IPS-18a (cell line): ENCODE results near the gene CLDN22.

Source experiments
- H3K27ac ChIP-seq: one replicate; pipeline ENCODE4 v1.5.1; 2013; ENCODE audit warnings: low read length
- H3K27me3 ChIP-seq: one replicate; pipeline ENCODE4 v1.6.1; 2013; ENCODE audit warnings: mild to moderate bottlenecking, low read length; ENCODE audit not compliant: control insufficient read depth, insufficient read depth
- H3K36me3 ChIP-seq: one replicate; pipeline ENCODE4 v1.6.1; 2013; ENCODE audit warnings: low read depth, low read length; ENCODE audit not compliant: control insufficient read depth
- H3K4me1 ChIP-seq: one replicate; pipeline ENCODE4 v1.6.1; 2013; ENCODE audit warnings: low read depth, low read length; ENCODE audit not compliant: control insufficient read depth
- H3K4me3 ChIP-seq: one replicate; pipeline ENCODE4 v1.5.1; 2013; ENCODE audit warnings: low read length
- H3K9ac ChIP-seq: one replicate; pipeline ENCODE4 v1.6.1; 2013; ENCODE audit warnings: mild to moderate bottlenecking, low read length, moderate library complexity
- H3K9me3 ChIP-seq: one replicate; pipeline ENCODE4 v1.6.1; 2013; ENCODE audit warnings: low read depth, low read length; ENCODE audit not compliant: control insufficient read depth

CLDN22 gene

DNA sequence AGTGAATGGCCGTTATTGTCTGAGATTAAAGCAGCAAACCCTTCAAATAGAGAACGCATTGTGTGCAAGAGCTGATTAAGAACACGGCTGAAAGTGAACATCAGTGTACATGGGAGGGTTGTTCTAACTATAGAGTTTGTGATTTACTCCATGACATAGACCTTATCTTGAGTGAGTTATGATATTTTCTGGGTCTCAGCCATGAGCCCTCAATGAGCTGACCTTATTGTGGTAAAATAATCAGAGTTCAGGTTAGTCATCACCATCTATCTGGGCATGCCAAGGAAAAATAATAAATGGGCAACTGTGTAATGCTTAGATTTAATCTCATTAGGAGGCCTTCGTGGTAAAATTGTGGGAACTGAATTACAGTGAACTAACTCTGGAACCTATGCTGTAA, 35.3 kb upstream of the CLDN22 start:
- no peaks in the 10 kb centered on the region for H3K9me3 ChIP-seq
- no peaks in the 10 kb centered on the region for H3K36me3 ChIP-seq
- H3K27ac ChIP-seq: no peak overlapping the region
- H3K27me3 ChIP-seq: no peaks in the 10 kb centered on the region
- H3K4me1 ChIP-seq: no peaks in the 10 kb centered on the region
- no peak overlapping the region for H3K4me3 ChIP-seq
- no peak overlapping the region for H3K9ac ChIP-seq

DNA sequence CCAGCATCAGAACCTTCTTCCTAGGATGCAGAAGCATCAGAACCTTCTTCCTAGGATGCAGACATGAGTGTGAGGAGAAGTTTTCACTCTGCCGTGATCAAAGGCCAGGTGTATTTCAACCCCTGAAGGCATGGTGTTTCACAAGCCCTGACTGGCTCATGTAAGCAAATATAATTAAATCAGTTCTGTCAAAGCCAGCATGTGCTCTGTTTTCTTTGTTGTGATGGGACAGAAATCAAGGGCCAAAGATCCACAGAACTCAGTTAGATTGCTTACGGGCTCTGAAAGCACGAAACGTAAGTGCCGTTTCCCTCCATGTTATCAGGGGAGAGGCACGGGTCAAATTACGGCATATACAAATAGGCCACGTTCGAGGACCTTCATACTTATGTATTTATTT, 34.1 kb upstream of the CLDN22 start:
- Histone ChIP-seq H3K4me1 (no peaks in the 10 kb centered on the region), H3K27ac (no peak overlapping the region), H3K36me3 (no peaks in the 10 kb centered on the region), H3K27me3 (no peaks in the 10 kb centered on the region), H3K4me3 (no peak overlapping the region), H3K9me3 (no peaks in the 10 kb centered on the region), H3K9ac (no peak overlapping the region)

DNA sequence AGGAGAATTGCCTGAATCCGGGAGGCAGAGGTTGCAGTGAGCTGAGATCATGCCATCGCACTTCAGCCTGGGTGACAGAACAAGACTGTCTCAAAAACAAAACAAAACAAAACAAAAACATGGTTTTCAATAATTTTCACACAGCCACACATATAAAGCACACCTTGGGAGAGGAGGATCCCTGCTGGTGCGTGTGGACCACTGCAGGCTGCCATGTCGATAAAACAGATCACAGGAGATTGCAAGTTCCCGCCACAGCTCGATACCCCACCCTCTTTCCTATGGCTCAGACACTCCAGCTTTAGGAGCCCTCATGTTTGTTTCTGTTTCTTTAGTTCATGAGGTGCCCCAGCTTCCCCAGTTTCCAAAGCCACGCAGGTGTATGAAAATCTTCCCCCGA, 33.5 kb upstream of the CLDN22 start:
- no peak overlapping the region for H3K27ac ChIP-seq
- no peaks in the 10 kb centered on the region for H3K4me1 ChIP-seq
- H3K36me3 ChIP-seq: no peaks in the 10 kb centered on the region
- H3K9ac ChIP-seq: no peak overlapping the region
- H3K27me3 ChIP-seq: no peaks in the 10 kb centered on the region
- H3K9me3 ChIP-seq: no peaks in the 10 kb centered on the region
- H3K4me3 ChIP-seq: no peak overlapping the region

DNA sequence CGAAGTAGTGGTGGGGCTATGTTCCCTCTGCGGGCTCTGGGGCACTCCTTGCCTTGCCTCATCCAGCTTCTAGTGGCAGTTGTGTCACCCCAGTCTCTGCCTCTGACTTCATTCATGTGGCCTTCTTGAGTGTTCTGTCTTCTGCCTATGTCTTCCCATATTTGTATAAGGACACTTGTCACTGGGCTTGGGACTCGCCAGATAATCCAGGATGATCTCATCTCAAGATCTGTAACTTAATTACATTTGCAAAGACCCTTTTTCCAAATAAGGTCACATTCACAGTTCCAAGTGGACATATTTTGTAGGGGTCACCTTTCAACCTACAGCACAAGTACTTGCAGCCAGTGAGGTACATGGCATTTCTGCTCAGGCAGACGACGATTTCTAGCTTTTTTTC, 32.5 kb upstream of the CLDN22 start:
- Histone ChIP-seq H3K9me3 (no peaks in the 10 kb centered on the region), H3K9ac (no peak overlapping the region), H3K4me3 (no peak overlapping the region), H3K4me1 (no peaks in the 10 kb centered on the region), H3K36me3 (no peaks in the 10 kb centered on the region), H3K27me3 (no peaks in the 10 kb centered on the region), H3K27ac (no peak overlapping the region)

DNA sequence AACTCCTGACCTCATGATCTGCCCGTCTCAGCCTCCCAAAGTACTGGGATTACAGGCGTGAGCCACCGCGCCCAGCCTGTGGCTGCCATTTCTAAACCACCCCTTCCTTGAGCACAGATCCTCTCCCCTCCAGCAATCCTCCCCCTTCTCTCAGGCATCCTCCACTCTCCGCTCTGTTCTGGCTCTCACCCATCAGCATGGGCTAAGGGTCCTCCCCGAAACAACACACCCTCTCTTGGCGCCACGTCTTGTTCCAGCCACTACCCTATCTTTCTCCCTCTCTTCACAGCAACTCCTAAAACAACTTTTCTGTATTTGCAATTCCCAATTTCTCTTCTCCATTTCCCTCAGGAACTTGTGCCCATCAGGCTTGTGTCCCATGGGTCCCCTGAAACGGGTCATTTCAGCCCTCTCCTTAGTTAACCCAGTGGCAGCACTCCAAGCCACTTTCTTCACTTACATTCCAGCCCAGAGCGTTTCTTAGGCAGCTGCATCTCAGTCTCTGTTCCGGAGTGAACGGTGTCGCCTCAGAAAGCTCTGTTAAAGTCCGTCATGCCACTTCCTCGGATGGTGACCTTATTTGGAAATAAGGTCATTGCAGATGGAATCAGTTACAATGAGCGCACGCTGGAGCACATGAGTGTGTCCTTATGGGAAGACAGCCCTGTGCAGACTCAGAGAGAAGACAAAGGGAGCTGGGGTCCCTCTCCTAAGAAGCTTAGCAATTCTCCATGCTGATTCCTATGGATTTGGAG, 30.4 kb upstream of the CLDN22 start:
- no peak overlapping the region for H3K4me3 ChIP-seq
- no peaks in the 10 kb centered on the region for H3K4me1 ChIP-seq
- H3K9ac ChIP-seq: no peak overlapping the region
- no peaks in the 10 kb centered on the region for H3K9me3 ChIP-seq
- H3K36me3 ChIP-seq: no peaks in the 10 kb centered on the region
- no peak overlapping the region for H3K27ac ChIP-seq
- no peaks in the 10 kb centered on the region for H3K27me3 ChIP-seq

DNA sequence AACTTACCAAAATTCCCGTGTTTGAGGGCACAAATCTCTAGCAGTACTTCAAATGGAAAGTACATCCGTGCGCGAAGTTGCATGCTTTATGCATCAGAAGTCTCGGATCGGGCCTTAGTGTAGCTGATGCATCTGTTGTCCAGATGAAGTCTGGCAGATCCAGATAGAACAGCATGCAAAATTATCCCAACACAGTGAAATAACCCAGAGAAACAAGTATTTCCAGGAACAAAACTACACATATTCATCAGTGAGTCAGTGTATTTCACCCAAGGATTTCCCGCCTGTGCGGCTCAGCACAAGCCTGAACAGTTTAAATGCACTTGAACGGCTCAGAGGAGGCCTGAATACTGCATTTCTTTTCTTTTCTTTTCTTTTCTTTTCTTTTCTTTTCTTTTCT, 29.6 kb upstream of the CLDN22 start:
- Histone ChIP-seq H3K27ac (no peak overlapping the region), H3K9me3 (no peaks in the 10 kb centered on the region), H3K9ac (no peak overlapping the region), H3K27me3 (no peaks in the 10 kb centered on the region), H3K4me1 (no peaks in the 10 kb centered on the region), H3K4me3 (no peak overlapping the region), H3K36me3 (no peaks in the 10 kb centered on the region)

DNA sequence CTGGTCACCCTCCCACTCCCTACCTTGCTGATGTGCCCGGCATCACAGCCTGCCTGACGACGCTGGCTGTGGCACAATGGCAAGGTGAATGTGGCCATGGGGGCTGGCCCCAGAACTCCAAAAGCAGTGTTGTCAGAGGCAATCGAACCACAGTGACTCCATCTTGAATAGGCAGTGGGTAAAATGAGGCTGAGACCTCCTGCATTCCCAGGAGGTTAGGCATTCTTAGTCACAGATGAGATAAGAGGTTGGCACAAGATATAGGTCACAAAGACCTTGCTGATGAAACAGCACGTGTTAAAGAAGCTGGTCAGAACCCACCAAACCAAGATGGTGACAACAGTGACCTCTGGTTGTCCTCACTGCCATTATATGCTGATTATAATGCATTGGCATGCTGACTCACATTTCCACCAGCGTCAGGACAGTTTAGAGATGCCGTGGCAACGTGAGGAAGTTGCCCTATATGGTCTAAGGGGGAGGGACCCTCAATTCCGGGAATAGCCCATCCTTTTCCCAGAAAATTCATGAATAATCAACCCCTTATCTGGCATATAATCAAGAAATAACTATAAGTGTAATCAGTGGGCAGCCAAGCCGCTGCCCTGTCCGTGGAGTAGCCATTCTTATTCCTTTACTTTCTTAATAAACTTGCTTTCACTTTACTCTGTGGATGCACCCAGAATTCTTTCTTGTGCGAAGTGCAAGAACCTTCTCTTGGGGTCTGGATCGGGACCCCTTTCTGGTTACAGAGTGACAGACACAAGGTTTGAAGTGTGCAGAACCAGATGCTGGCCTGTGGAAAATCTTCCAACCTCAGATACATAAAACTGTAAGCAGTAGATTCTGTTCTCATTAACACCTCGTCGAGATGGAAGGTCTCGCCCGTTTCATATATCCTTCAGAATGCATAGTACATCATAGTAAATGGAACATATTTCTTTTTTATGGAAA, 28.9 kb upstream of the CLDN22 start:
- Histone ChIP-seq H3K9me3 (no peaks in the 10 kb centered on the region), H3K4me3 (no peak overlapping the region), H3K36me3 (no peaks in the 10 kb centered on the region), H3K27me3 (no peaks in the 10 kb centered on the region), H3K9ac (no peak overlapping the region), H3K27ac (no peak overlapping the region), H3K4me1 (no peaks in the 10 kb centered on the region)

DNA sequence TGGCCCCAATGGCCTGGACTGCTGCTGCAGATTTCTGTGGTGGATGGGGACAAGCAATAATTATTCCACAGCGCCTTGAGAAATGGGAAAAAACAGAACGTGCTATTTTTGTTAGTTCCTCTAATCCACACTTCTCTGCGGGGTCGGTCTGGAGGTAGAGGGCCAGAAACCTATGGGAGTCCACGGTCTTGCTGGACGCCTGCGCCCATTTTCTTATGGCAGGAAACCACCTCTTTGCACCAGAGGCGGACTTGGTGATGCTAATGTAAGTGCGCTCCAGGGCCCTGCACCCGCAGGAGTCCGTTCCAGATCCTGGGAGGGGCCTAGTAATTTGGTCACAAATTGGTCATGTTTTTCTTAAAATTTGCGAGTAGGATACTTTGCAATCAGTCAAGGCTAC, 28.1 kb upstream of the CLDN22 start:
- no peak overlapping the region for H3K27ac ChIP-seq
- no peaks in the 10 kb centered on the region for H3K4me1 ChIP-seq
- H3K36me3 ChIP-seq: no peaks in the 10 kb centered on the region
- H3K9ac ChIP-seq: no peak overlapping the region
- no peak overlapping the region for H3K4me3 ChIP-seq
- no peaks in the 10 kb centered on the region for H3K27me3 ChIP-seq
- no peaks in the 10 kb centered on the region for H3K9me3 ChIP-seq

DNA sequence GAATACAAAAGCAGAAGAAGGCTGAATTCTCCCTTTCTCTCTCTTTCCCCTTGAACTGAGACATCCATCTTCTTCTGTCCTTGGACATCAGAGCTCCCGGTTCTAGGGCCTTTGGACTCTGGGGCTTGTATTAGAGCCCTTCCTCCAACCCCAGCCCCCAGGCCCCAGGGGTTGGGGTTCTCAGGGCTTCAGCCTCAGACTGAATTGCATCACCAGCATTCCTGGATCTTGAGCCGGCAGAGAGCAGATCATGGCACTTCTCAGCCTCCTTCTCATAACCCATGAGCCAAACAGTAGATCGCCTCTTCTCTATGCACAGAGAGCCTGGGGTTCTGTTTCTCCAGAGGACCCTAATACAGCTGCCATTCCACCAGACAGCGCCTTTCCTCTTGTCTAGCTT, 27.5 kb upstream of the CLDN22 start:
- Histone ChIP-seq H3K27ac (no peak overlapping the region), H3K9ac (no peak overlapping the region), H3K27me3 (no peaks in the 10 kb centered on the region), H3K4me3 (no peak overlapping the region), H3K36me3 (no peaks in the 10 kb centered on the region), H3K9me3 (no peaks in the 10 kb centered on the region), H3K4me1 (no peaks in the 10 kb centered on the region)

DNA sequence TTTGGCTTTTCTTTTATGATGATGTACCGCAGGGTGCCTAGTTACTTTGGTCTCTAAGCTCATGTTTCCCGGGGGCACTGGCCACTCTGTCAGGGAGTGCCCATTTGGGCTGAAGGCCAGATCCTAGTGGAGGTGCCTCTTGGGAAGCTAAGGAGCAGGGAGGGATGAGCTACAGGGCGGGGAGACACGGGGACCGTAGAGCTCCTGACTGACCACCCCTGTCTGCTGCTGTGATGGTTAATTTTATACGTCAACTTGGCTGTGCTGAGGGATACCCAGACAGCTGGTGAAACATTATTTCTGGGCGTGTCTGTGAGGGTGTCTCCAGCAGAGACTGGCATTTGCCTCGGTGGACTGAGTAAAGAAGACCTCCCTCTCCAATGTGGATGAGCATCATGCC, 27.1 kb upstream of the CLDN22 start:
- Histone ChIP-seq H3K4me1 (no peaks in the 10 kb centered on the region), H3K27me3 (no peaks in the 10 kb centered on the region), H3K9me3 (no peaks in the 10 kb centered on the region), H3K4me3 (no peak overlapping the region), H3K27ac (no peak overlapping the region), H3K9ac (no peak overlapping the region), H3K36me3 (no peaks in the 10 kb centered on the region)

DNA sequence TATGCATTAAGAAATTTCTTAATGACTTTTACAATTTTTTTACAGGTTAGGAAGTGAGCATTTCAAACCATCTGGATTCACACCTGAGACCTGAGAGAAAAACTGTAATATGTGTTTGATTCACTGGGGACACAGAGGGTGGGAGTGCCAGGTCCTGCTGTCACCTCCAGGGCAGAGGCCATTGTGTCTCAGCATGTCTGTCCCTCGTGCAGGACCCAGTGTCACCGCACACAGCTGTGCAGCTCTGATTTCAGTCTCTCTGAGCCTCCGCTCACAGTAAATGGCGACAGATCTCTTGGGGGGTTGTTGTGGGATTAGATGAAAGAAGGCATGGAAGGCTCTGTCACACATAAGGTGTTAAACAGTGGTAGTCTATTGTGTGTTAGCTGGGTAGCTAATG, 25.2 kb upstream of the CLDN22 start:
- no peaks in the 10 kb centered on the region for H3K27me3 ChIP-seq
- no peaks in the 10 kb centered on the region for H3K36me3 ChIP-seq
- H3K4me1 ChIP-seq: no peaks in the 10 kb centered on the region
- H3K9ac ChIP-seq: no peak overlapping the region
- H3K9me3 ChIP-seq: no peaks in the 10 kb centered on the region
- no peak overlapping the region for H3K27ac ChIP-seq
- H3K4me3 ChIP-seq: no peak overlapping the region
